Thymus (tissue), 11 donors: ENCODE measurements around the gene HSFX2. TPM values are rescaled to one million over a fixed set of nuclear protein-coding genes. Genes with fewer than 3 reads are reported as not detected.
"Not testable (repeated sequence)": the region's sequence is repeated elsewhere in the genome, so short reads cannot be mapped to it uniquely, and the experiment has no call there.

Source experiments
- DNase-seq, 9 donors: peaks; one replicate each; pipeline ENCODE4 v3.0.0-alpha.2; 2013; ENCODE audit warnings: low spot score in 9 of 9, low read depth in 6 of 9, missing footprints in 1 of 9
- H3K27ac ChIP-seq, 2 donors: one replicate each; pipeline ENCODE4 v1.5.1; 2013; ENCODE audit warnings: control low read depth in 1 of 2, low read depth in 1 of 2, low read length in 1 of 2, mild to moderate bottlenecking in 1 of 2, moderate library complexity in 1 of 2
- H3K27me3 ChIP-seq, 2 donors: one replicate each; pipeline ENCODE4 v1.5.1; 2013; ENCODE audit warnings: low read length in 1 of 2; ENCODE audit not compliant: control insufficient read depth in 2 of 2, insufficient read depth in 1 of 2
- H3K36me3 ChIP-seq, 2 donors: one replicate each; pipeline ENCODE4 v1.5.1; 2013; ENCODE audit warnings: low read length in 1 of 2, mild to moderate bottlenecking in 1 of 2, moderate library complexity in 1 of 2; ENCODE audit not compliant: control insufficient read depth in 2 of 2, insufficient read depth in 2 of 2
- H3K4me1 ChIP-seq, 2 donors: one replicate each; pipeline ENCODE4 v1.5.1; 2013; ENCODE audit warnings: low read length in 2 of 2; ENCODE audit not compliant: control insufficient read depth in 2 of 2, insufficient read depth in 2 of 2
- H3K4me3 ChIP-seq, 2 donors: one replicate each; pipeline ENCODE4 v1.5.1; 2013; ENCODE audit warnings: low read length in 2 of 2, control low read depth in 1 of 2, mild to moderate bottlenecking in 1 of 2
- H3K9me3 ChIP-seq, 2 donors: one replicate each; pipeline ENCODE4 v1.5.1; 2013; ENCODE audit warnings: low read length in 1 of 2, mild to moderate bottlenecking in 1 of 2; ENCODE audit not compliant: control insufficient read depth in 2 of 2, insufficient read depth in 1 of 2
- WGBS: extraction: QIAGEN DNeasy Blood & Tissue Kit; methylation state at CpG from one replicate; pipeline ENCODE4 v1.1.7; 2013; 5-methylcytosine and 5-hydroxymethylcytosine counted together
- polyA plus RNA-seq: library from polyadenylated mRNA; stranded (reverse); fragments of 200-250 nt; gene quantifications from one replicate; pipeline ENCODE4 v1.2.3, GENCODE V29; 2013
- total RNA-seq: library from RNA; stranded (reverse); fragments of 120-200 nt; gene quantifications from one replicate; pipeline ENCODE4 v1.2.4, GENCODE V29; 2013
- donor health status: healthy.

The HSFX2 gene
- total and polyA plus RNA-seq, 2 donors: 0.28 to 1.1 TPM

- Histone ChIP-seq H3K9me3 (peaks cover 0 to 3% of the 10 kb centered on the region in 2 donors), H3K27me3 (no peaks in the 10 kb centered on the region), H3K4me3 (no peak overlapping the region), H3K4me1 (no peaks in the 10 kb centered on the region), H3K36me3 (no peaks in the 10 kb centered on the region), H3K27ac (no peak overlapping the region)
- DNase-seq: no peak
- no CpG with 5 or more reads among the region's 7 CpGs for WGBS
These were observed 23.3 kb downstream of the HSFX2 start for GRCh38 chrX:149571770-149572169.

- no peak for DNase-seq
- H3K4me3 ChIP-seq: no peak overlapping the region
These were observed 24.4 kb downstream of the HSFX2 start for GRCh38 chrX:149570668-149571067.

GRCh38 chrX:149569770-149570169 is 25.3 kb downstream of the HSFX2 start:
- Histone ChIP-seq H3K4me3 (no peak overlapping the region), H3K27me3 (no peaks in the 10 kb centered on the region), H3K36me3 (no peaks in the 10 kb centered on the region), H3K9me3 (peaks cover 0 to 3% of the 10 kb centered on the region in 2 donors), H3K27ac (no peak overlapping the region), H3K4me1 (no peaks in the 10 kb centered on the region)
- no CpG with 5 or more reads among the region's 2 CpGs for whole genome bisulfite sequencing
- no peak for DNase-seq

More at GRCh38 chrX:149570668-149571067, 24.4 kb downstream of the HSFX2 start:
- H3K36me3 ChIP-seq: no peaks in the 10 kb centered on the region
- peaks cover 0 to 3% of the 10 kb centered on the region in 2 donors for H3K9me3 ChIP-seq
- WGBS: no CpG with 5 or more reads among the region's 6 CpGs
- no peak overlapping the region for H3K27ac ChIP-seq
- no peaks in the 10 kb centered on the region for H3K4me1 ChIP-seq
- no peaks in the 10 kb centered on the region for H3K27me3 ChIP-seq

- no peaks in the 10 kb centered on the region for H3K36me3 ChIP-seq
- H3K9me3 ChIP-seq: peaks cover 0 to 3% of the 10 kb centered on the region in 2 donors
- WGBS: no CpG with 5 or more reads among the region's 5 CpGs
- no peaks in the 10 kb centered on the region for H3K4me1 ChIP-seq
- no peak overlapping the region for H3K27ac ChIP-seq
- H3K4me3 ChIP-seq: no peak overlapping the region
- DNase-seq: no peak
- no peaks in the 10 kb centered on the region for H3K27me3 ChIP-seq
These were observed 26.3 kb downstream of the HSFX2 start for GRCh38 chrX:149568701-149569296.

GRCh38 chrX:149567621-149568417 is 27.3 kb downstream of the HSFX2 start:
- Histone ChIP-seq H3K27me3 (no peaks in the 10 kb centered on the region), H3K4me1 (no peaks in the 10 kb centered on the region), H3K27ac (no peak overlapping the region), H3K9me3 (peaks cover 0 to 3% of the 10 kb centered on the region in 2 donors), H3K4me3 (no peak overlapping the region), H3K36me3 (no peaks in the 10 kb centered on the region)
- no CpG with 5 or more reads among the region's 7 CpGs for WGBS
- no peak for DNase-seq

DNA sequence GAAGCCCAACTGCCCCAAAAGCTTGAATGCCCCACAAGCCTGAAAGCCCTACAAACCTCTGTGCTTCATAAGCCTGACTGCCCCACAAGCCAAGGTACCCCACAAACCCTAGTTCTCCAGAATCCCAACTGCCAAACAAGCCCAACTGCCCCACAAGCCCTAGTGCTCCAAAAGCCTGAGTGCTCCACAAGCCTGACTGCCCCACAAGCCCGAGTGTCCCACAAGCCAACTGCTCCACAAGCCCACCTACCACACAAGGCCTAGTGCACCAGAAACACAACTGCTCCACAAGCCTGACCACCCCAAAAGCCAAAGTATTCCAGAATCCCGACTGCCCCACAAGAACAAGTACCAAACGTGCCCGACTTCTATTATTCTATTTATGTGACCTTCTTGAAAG is 31.8 kb downstream of the HSFX2 start:
- H3K27ac ChIP-seq: no peak overlapping the region
- no peaks in the 10 kb centered on the region for H3K27me3 ChIP-seq
- H3K4me3 ChIP-seq: no peak overlapping the region
- no peaks in the 10 kb centered on the region for H3K36me3 ChIP-seq
- H3K9me3 ChIP-seq: peaks cover 0 to 3% of the 10 kb centered on the region in 2 donors
- H3K4me1 ChIP-seq: no peaks in the 10 kb centered on the region
- no peak for DNase-seq
- WGBS: no CpG with 5 or more reads among the region's 4 CpGs

DNA sequence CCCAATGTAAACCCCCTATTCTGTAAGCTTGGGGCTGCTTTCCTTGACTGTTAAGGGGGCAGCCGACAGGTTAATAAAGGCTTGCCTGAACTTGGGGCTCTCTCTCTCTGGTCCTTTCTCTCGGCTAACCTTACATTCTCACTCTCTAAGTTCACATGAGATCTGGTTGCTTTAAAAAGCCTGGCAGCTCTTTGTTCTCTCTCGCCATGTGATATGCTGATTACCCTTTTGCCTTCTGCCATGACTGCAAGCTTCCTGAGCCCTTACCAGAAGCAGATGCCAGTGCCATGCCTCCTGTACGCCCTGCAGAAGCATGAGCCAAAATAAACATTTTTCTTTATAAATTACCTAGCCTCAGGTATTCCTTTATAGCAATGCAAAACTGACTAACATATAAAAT is 39.9 kb downstream of the HSFX2 start:
- not testable (repeated sequence) for H3K27me3 ChIP-seq, H3K4me1 ChIP-seq, DNase-seq, H3K9me3 ChIP-seq, H3K4me3 ChIP-seq, H3K27ac ChIP-seq, H3K36me3 ChIP-seq
- no CpG with 5 or more reads among the region's 4 CpGs for WGBS

DNA sequence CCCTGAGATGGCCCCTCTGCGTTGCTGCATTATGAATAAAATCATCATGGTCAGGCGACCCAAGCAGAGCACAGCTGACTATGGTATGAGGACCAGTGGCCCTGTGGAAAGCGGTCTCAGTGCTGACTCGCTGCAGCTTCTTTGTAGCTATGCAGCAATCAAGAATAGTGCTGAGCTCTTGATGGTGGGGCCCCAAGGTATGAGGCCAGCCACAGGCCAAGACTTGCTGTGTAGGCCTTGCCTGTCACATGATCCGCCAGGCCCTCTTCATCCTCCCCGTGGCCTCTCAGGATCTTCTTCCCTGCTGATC is 43.2 kb downstream of the HSFX2 start:
- not testable (repeated sequence) for H3K27ac ChIP-seq, H3K9me3 ChIP-seq, DNase-seq, H3K4me1 ChIP-seq, H3K4me3 ChIP-seq, H3K36me3 ChIP-seq, H3K27me3 ChIP-seq
- 92% methylated on average over 2 of the region's 6 CpGs for WGBS

DNA sequence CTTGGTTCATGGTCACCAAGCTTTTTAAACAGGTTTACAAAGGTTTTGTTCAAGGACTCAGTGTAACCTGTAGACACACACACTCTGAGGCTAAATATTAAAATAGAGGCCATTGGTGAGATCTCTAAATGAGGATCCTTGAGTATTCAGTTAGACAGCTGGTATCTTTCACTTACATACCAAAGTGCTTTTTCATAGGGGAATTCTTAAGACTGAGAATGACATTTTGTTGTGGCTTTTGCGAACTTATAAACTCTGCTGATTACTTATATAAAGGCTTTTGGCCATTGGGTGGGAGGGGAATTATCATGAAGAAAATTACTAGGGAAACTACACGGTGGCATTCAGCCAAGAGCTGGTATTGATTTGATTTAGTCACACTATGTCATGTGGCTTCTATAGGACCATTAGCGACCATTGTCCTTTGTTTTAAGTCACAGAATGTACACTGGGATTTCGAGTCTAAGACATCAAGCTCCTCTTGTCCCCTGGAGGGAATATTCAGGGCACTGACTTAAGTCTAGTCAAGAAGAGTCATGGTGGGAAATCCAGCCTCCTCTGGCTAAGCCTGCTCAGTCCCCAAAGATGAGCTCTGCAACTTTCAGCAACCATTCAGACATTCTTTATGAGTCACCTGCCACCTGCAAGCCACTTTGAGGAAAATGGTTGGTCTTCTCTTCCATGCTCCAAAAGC is 43.7 kb downstream of the HSFX2 start:
- H3K36me3 ChIP-seq, H3K4me1 ChIP-seq, H3K27ac ChIP-seq, H3K4me3 ChIP-seq, DNase-seq, H3K9me3 ChIP-seq, H3K27me3 ChIP-seq: not testable (repeated sequence)
- no CpG with 5 or more reads among the region's 4 CpGs for WGBS
